GM12873 (cell line): Measurements from ENCODE around the gene HIPK1.

Source experiments
- TF ChIP-seq, protein P1 (sequence below): IDR thresholded peaks from 2 replicates; pipeline ENCODE4 v1.5.1; 2012; ENCODE audit warnings: low read depth, mild to moderate bottlenecking, moderate library complexity, low read length, control low read depth; ENCODE audit not compliant: insufficient read depth; ENCODE audit errors: missing control alignments

HIPK1 gene

DNA sequence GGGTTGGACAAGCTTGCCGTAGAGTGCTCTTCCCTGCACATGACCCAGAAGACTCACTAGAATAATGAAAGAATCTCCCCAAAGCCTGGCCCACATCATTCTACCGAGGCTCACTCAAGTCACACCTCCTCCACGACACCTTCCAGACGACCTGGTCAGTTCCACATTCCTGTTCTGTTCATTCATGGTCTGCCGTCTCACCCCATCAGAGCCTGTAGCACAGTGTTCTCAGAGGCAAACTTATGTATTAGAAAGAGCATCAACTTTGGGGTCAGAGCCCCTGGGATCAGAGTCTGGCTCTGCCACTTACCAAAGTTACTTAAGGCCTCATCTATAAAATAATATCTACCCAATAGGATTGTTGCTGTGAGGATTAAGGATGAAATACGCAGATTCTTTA lies 57.7 kb downstream of the HIPK1 start:
- TF ChIP-seq, protein P1, sequence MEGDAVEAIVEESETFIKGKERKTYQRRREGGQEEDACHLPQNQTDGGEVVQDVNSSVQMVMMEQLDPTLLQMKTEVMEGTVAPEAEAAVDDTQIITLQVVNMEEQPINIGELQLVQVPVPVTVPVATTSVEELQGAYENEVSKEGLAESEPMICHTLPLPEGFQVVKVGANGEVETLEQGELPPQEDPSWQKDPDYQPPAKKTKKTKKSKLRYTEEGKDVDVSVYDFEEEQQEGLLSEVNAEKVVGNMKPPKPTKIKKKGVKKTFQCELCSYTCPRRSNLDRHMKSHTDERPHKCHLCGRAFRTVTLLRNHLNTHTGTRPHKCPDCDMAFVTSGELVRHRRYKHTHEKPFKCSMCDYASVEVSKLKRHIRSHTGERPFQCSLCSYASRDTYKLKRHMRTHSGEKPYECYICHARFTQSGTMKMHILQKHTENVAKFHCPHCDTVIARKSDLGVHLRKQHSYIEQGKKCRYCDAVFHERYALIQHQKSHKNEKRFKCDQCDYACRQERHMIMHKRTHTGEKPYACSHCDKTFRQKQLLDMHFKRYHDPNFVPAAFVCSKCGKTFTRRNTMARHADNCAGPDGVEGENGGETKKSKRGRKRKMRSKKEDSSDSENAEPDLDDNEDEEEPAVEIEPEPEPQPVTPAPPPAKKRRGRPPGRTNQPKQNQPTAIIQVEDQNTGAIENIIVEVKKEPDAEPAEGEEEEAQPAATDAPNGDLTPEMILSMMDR = no peak

DNA sequence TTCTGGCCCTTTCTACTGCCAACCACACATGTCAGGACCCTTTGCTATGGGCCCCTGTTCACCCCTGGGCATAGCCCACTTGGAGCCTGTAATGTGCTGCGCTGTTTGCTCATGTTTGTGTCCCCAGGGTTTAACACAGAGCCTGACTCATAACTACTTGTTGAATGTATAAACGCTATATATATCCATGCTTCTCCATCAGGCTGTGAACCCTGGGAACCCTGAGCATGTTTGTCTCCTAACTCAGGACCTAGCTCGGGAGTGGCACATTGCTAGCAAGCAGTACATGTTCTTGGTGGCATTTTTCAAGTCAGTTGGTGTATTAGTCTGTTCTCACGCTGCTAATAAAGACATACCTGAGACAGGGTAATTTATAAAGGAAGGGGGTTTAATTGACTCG lies 58.1 kb downstream of the HIPK1 start:
- TF ChIP-seq, protein P1 = no peak

DNA sequence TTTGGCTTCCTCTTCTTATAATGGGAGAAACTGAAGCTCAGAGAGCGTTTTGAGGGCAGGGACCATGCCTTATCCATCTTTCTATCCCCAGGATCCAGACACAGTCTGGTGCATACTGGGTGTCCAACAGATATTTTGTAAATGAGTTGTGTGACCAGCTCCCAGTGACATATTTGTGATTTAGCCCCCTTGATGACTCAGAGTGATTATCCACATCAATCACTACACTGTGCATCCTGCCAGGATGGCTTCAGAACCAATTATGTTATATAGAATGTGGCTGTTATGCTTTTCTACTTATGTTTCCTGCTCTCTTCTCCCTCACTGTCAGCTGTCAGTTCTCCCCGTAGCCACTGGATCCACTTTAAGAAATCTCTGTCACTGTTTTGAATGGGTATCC lies 61.4 kb downstream of the HIPK1 start:
- TF ChIP-seq, protein P1 = no peak

DNA sequence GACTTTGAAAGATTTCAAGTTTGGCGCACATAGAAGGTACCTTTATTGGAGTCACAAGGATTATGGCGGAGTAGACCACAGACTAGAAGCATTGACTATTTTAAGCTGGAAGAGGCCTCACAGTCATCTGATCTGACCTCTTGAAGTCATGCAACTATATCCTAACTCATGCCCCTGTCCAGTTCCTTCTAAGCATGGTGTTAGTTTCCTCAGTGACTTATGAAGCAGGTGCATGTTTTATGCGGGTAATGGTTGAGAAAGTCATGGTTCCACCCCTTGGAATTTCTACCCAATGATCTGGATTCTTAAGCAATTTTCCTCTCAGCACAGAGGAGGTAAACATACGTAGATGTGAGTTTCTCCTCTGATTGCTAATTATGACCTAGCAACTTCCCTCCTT lies 61.8 kb downstream of the HIPK1 start:
- TF ChIP-seq, protein P1 = no peak

DNA sequence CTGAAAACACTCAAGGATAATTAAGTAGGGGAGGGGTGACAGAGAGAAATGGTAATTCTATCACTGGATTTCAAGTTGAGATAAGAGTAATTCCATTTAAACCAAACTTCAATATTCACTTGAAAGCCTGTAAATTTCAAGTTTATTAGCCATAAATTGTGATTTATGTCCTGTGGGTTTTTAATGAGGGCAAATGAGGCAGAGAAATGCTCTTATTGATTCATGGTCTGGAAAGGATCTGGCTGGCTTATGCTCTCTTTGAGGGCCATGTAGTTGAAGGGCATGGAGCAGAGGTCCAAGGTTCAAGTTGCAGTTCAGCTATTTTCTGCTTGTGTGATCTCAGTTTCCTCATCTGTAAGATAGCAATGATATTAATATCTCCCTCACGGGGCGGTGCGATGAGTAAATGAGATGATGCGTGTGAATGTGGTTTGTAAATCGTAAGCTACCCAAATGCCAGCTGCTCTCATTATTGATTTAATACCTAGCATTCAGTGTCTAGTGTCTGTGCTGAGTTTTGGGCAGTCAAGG lies 62.4 kb downstream of the HIPK1 start:
- TF ChIP-seq, protein P1 = no peak

DNA sequence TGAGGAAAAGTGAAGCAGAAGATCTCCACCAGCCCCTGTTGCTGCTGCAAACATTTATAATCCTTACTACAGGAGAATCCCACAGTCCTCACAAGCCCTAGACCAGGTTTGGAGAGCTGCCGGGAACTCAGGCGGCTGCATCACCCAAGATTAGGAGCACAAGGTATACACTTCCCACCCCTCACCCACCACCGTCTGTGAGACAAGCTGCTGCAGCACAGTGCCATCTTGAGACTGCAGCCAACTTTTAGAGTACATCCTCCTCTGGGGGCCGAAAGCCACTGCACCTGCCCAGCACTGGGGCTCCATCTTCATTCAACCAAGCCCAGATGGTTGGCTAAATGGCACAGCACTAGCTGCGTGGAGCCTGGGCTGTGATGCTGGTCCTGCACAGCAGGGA lies 63.9 kb downstream of the HIPK1 start:
- TF ChIP-seq, protein P1 = no peak

DNA sequence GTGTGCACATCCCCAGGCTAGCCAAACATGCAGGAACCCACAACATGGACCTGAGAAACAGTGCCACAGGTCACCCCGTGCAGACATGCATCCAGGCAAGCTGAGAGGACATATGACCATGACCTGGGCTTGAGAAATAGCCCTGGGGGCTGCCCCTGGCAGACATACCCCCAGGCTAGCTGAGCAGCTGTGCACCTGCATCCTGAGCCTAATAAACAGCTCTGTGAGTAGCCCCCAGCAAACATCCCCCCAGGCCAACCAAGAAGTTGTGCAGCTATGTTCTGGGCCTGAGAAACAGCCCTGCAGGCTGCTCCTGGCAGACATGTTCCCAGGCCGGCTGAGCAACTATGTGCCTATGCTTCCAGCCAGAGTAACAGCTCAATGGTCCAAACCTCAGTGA lies 64.6 kb downstream of the HIPK1 start:
- TF ChIP-seq, protein P1 = no peak
